Measurements from ENCODE around the gene ZFP57. TPM values are rescaled to one million over a fixed set of nuclear protein-coding genes. Genes with fewer than 3 reads are reported as not detected.
A peak's percentile ranks its signal among the peaks of the same experiment; 100 is the strongest.

ZFP57 gene
- total RNA-seq, 1 donor from 2014 or later = not detected

GRCh38 chr6:29656798-29657197 lies 24.2 kb downstream of the ZFP57 start, which contains the start of gene MOG:
Gene MOG (plus strand): TSS chr6:29657092. CDS start chr6:29657210, 118 bp downstream.
- no peak within 1 kb of the TSS for H3K27ac Mint-ChIP-seq

GRCh38 chr6:29656157-29656556 lies 24.8 kb downstream of the ZFP57 start:
- H3K4me1 Mint-ChIP-seq (ENCODE audit: unreplicated experiment) = peaks cover 10% of the 10 kb centered on the region
- no peak overlapping the region for H3K4me3 Mint-ChIP-seq
- H3K27ac Mint-ChIP-seq = no peak overlapping the region
- TF ChIP-seq CTCF (conservative IDR thresholded peaks at IDR 0.05) = no peak
- peaks cover 15% of the 10 kb centered on the region for H3K27me3 Mint-ChIP-seq
- DNase-seq (ENCODE audit: extremely low spot score, unreplicated experiment) = no peak
- no peaks in the 10 kb centered on the region for H3K36me3 Mint-ChIP-seq
- no peaks in the 10 kb centered on the region for H3K9me3 Mint-ChIP-seq

More at GRCh38 chr6:29656798-29657197, 24.2 kb downstream of the ZFP57 start, which contains the start of gene MOG:
- DNase-seq (ENCODE audit: extremely low spot score, unreplicated experiment) = no peak
- Mint-ChIP-seq H3K9me3 (no peaks in the 10 kb centered on the region), H3K4me1 (ENCODE audit: unreplicated experiment) (peaks cover 5% of the 10 kb centered on the region), H3K4me3 (no peak within 1 kb of the TSS), H3K36me3 (no peaks in the 10 kb centered on the region), H3K27me3 (peaks cover 17% of the 10 kb centered on the region)
- no peak for TF ChIP-seq CTCF (conservative IDR thresholded peaks at IDR 0.05)

GRCh38 chr6:29655658-29656057 lies 25.3 kb downstream of the ZFP57 start:
- Mint-ChIP-seq H3K27ac (no peak overlapping the region), H3K4me3 (no peak overlapping the region), H3K36me3 (no peaks in the 10 kb centered on the region)

GRCh38 chr6:29653452-29654038 lies 27.4 kb downstream of the ZFP57 start:
- Mint-ChIP-seq H3K36me3 (no peaks in the 10 kb centered on the region), H3K27ac (no peak overlapping the region), H3K4me3 (no peak overlapping the region), H3K4me1 (ENCODE audit: unreplicated experiment) (peaks cover 14% of the 10 kb centered on the region), H3K9me3 (no peaks in the 10 kb centered on the region), H3K27me3 (peaks cover 12% of the 10 kb centered on the region)
- no peak for DNase-seq (ENCODE audit: extremely low spot score, unreplicated experiment)
- peak; percentile 93 for TF ChIP-seq CTCF (conservative IDR thresholded peaks at IDR 0.05)

More at GRCh38 chr6:29655658-29656057, 25.3 kb downstream of the ZFP57 start:
- no peaks in the 10 kb centered on the region for H3K9me3 Mint-ChIP-seq
- no peak for DNase-seq (ENCODE audit: extremely low spot score, unreplicated experiment)
- H3K27me3 Mint-ChIP-seq = peaks cover 12% of the 10 kb centered on the region
- no peak for TF ChIP-seq CTCF (conservative IDR thresholded peaks at IDR 0.05)
- peaks cover 10% of the 10 kb centered on the region for H3K4me1 Mint-ChIP-seq (ENCODE audit: unreplicated experiment)

- no peak for TF ChIP-seq CTCF (conservative IDR thresholded peaks at IDR 0.05)
These were observed 28.8 kb downstream of the ZFP57 start for GRCh38 chr6:29652198-29652584.

More at GRCh38 chr6:29652198-29652584, 28.8 kb downstream of the ZFP57 start:
- DNase-seq (ENCODE audit: extremely low spot score, unreplicated experiment) = no peak
- Mint-ChIP-seq H3K4me3 (no peak overlapping the region), H3K4me1 (ENCODE audit: unreplicated experiment) (peaks cover 14% of the 10 kb centered on the region), H3K9me3 (no peaks in the 10 kb centered on the region), H3K27me3 (peaks cover 6% of the 10 kb centered on the region), H3K27ac (no peak overlapping the region), H3K36me3 (no peaks in the 10 kb centered on the region)

Measured in type B pancreatic cell (in vitro differentiated cells).